ENCODE measurements around the gene APOL1.
"Not testable (repeated sequence)": the region's sequence is repeated elsewhere in the genome, so short reads cannot be mapped to it uniquely, and the experiment has no call there.

GRCh38 chr22:36209488-36209908 is 43.4 kb upstream of the APOL1 start:
- TF ChIP-seq CTCF, EZH2phosphoT487 (IDR thresholded peaks at IDR 0.05): not testable (repeated sequence)

All from neural progenitor cell (in vitro differentiated cells).